Fibroblast of mammary gland (primary cell): ENCODE measurements around the gene PARVA.
A peak's percentile ranks its signal among the peaks of the same experiment; 100 is the strongest.

Experiments used
- DNase-seq: peaks from one replicate; pipeline ENCODE4 v3.0.0-alpha.2; 2010; ENCODE audit warnings: low read depth
- H3K4me3 ChIP-seq: 2 replicates; pipeline ENCODE4 v1.5.1; 2011; ENCODE audit warnings: low read depth, mild to moderate bottlenecking, low read length, moderate library complexity; ENCODE audit not compliant: control insufficient read depth
- TF ChIP-seq, protein P1 (sequence below): conservative IDR thresholded peaks from 2 replicates; pipeline ENCODE4 v1.5.1; 2011; ENCODE audit warnings: low read depth, low read length, inconsistent platforms; ENCODE audit not compliant: control insufficient read depth, insufficient read depth

PARVA gene

DNA sequence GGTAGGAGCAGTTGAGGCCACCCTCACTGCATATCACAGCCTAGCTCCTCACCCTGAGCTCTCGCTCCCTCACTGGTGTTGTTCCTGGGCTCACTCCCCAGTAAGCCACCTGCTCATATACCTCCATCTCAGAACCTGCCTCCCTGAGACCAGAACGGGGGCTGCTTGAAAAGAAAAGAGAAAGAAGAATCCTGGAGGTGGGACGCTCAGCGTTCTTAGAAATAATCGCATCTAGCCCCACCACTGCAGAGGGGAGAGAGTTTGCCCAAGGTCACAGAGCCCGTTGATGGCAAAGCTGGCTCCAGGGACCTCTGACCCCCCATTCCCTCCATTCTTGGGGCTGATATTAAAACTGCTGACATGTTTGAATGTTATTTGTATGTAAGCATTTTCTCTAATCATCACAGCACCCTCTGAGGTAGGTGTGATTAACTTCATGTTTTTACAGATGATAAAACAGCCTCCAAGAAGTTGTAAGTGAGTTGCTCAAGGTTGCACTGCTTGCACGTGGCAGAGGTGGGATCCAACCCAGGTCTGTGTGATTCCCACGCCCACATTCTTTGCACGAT lies 164.3 kb downstream of the PARVA start:
- TF ChIP-seq, protein P1, sequence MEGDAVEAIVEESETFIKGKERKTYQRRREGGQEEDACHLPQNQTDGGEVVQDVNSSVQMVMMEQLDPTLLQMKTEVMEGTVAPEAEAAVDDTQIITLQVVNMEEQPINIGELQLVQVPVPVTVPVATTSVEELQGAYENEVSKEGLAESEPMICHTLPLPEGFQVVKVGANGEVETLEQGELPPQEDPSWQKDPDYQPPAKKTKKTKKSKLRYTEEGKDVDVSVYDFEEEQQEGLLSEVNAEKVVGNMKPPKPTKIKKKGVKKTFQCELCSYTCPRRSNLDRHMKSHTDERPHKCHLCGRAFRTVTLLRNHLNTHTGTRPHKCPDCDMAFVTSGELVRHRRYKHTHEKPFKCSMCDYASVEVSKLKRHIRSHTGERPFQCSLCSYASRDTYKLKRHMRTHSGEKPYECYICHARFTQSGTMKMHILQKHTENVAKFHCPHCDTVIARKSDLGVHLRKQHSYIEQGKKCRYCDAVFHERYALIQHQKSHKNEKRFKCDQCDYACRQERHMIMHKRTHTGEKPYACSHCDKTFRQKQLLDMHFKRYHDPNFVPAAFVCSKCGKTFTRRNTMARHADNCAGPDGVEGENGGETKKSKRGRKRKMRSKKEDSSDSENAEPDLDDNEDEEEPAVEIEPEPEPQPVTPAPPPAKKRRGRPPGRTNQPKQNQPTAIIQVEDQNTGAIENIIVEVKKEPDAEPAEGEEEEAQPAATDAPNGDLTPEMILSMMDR = no peak
- DNase-seq = no peak
- no peak overlapping the region for H3K4me3 ChIP-seq

DNA sequence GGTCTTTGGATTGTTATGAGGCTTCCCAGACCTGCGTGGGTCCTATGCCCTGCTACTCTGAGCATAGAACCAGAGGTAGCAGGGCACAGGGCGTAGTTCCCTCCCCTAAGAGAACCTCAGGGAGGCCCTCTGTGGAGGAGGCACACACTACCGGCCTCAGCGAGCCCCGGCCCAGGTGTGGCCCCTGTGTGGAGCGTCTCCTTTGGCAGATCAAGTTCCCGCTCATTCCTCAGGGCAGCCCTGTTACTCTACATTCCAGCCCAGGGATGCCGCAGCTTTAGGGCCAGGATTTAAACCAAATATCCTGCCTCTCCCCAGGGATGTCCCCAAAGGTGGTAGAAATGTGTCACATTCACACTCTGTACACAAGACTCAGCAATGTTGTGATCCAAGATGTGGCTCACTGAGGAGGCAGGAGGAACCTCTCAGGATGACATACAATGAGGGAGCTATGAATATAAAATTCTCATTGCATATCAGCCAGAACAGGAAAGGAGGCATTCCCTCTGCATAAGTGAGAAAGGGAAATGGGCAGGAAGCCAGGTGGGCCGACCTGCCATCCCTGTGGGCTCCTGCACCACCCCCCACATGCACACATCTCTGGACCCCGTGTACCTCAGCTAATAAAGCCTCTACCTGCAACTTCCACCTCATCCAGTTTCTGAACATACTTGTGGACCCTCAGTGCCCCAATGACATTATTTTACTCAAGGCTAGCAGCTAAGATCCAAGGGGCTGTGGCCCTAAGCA lies 165.0 kb downstream of the PARVA start:
- H3K4me3 ChIP-seq = no peak overlapping the region
- TF ChIP-seq, protein P1 = no peak
- no peak for DNase-seq

DNA sequence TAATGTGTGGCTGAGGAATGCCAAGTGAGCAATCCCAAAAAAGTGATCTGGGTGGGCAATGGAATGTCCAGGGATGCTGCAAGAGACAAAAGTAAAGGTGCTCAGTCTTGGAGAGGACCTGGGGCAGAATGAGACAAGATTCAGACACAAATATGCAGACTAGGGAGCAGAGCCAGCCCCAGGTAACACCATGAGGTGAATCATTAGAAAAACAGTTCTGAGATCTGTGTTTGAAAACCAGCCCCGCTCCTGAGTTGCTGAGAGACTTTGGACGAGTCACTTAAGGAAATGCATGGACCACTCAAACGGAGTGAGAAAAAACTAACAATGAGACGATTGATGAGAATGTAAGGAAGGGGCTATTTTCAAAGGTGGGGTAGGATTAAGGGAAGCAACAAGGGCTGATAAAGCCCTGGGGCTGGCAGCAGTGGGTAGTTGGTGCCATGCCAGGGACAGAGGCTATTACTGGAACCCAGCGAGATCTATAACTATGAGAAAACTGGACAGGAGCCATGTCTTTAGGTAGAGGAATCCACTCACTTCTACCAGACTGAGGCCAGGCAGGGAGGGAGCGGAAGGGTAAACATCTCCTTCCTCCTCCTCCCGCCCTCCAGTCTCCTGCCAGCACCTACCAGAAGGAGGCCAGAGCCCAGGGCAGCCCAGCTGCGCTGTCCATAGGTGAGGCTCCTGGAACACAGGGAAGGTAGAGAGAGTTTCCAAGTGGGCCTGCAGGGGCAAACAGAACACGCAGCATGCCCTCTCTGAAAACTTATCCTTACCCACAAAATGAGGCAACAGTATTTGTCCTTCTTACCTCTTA lies 166.4 kb downstream of the PARVA start:
- DNase-seq = no peak
- TF ChIP-seq, protein P1 = no peak
- no peak overlapping the region for H3K4me3 ChIP-seq

DNA sequence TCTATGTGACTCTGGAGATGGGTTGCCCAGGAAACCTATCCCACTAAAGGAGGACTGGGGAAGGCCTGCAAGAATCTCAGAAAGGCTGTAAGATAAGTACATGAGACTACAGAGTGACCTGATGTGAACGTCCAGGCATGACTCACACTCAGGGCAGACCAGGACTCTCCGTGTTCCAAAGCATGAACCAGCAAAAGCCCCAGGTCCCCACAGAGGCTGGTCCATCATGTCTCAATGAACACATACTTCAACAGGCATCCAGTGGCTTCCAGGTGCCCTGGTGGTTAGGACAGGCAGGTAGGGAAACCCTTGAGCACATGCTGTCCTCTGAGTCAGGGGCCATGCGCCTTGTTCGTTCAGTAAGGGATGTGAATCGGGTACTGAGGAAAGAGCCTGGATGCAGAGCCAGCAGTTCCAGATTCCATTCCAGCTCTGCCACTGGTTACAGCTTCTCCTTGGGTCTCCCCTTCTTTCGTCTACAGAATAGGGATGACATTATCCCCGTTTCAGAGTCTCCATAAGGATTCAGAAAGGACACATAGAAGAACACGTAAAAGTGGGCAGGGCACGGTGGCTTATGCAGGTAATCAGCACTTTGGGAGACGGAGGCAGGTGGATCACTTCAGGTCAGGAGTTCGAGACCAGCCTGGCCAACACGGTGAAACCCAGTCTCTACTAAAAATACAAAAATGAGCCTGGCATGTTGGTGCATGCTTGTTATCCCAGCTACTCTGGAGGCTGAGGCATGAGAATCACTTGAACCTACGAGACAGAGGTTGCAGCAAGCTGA lies 167.8 kb downstream of the PARVA start:
- TF ChIP-seq, protein P1 = no peak
- H3K4me3 ChIP-seq = no peak overlapping the region
- DNase-seq = peak; percentile 70

DNA sequence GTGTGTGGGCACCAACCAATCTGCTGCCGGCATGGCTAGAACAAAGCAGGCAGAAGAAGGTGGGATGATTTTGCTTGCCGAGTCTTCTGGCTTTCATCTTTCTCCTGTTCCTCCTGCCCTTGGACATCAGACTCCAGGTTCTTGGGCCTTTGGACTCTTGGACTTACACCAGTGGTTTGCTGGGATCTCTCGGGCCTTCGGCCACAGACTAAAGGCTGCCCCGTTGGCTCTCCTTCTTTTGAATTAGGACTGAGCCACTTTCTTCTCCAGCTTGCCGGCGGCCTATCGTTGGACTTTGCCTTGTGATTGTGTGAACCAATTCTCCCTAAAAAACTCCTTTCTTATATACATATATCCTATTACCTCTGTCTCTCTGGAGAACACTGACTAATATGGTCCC lies 168.8 kb downstream of the PARVA start:
- no peak overlapping the region for H3K4me3 ChIP-seq
- DNase-seq = no peak
- TF ChIP-seq, protein P1 = no peak

DNA sequence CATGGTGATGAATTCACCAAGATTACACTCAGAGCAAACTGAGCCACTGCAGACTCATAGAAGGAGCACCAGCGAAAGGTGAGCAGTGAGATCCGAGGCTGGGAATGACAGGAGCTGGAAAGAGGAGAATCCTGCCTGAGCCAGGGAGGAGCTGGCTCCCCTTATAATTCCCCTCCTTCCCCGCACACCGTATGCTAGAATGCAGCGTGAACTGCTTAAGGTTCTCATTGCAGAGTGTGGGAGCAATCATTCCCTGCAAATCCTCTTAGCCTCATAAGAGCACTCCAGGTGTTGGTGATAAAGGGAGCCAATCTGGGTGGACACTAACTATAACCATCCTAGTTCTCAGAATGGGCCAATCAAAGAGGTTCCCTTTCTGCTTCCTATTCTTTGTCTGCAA lies 169.3 kb downstream of the PARVA start:
- H3K4me3 ChIP-seq = no peak overlapping the region
- no peak for DNase-seq
- TF ChIP-seq, protein P1 = no peak
